ENCODE measurements around the gene IL2RA.

IL2RA gene

GRCh38 chr10:6033954-6034353 lies 28.2 kb downstream of the IL2RA start:
- H3K4me3 ChIP-seq (ENCODE audit: low read depth, low read length), result no peak overlapping the region
- TF ChIP-seq, protein P1, sequence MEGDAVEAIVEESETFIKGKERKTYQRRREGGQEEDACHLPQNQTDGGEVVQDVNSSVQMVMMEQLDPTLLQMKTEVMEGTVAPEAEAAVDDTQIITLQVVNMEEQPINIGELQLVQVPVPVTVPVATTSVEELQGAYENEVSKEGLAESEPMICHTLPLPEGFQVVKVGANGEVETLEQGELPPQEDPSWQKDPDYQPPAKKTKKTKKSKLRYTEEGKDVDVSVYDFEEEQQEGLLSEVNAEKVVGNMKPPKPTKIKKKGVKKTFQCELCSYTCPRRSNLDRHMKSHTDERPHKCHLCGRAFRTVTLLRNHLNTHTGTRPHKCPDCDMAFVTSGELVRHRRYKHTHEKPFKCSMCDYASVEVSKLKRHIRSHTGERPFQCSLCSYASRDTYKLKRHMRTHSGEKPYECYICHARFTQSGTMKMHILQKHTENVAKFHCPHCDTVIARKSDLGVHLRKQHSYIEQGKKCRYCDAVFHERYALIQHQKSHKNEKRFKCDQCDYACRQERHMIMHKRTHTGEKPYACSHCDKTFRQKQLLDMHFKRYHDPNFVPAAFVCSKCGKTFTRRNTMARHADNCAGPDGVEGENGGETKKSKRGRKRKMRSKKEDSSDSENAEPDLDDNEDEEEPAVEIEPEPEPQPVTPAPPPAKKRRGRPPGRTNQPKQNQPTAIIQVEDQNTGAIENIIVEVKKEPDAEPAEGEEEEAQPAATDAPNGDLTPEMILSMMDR (IDR thresholded peaks at IDR 0.05; ENCODE audit: borderline replicate concordance, insufficient read depth, low read depth, low read length), result no peak

DNA sequence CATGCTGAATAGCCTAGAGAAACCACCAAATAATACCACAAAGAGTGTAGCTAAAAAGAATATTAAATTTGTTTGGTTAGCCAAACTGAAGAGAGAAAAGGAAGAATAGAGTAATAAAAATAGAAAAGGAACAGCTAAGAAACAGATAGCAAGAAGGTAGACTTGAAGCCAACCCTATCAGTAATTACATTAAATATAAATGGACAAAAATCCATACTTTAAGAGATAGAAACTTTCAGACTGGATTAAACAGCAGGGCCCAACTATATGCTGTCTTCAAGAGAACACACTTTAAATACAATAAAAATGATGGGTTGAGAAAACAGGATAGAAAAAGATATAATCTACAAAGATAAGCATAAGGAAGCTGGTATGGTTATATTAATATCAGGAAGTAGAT lies 31.2 kb downstream of the IL2RA start:
- TF ChIP-seq, protein P1 (IDR thresholded peaks at IDR 0.05; ENCODE audit: borderline replicate concordance, insufficient read depth, low read depth, low read length), result no peak
- H3K4me3 ChIP-seq (ENCODE audit: low read depth, low read length), result no peak overlapping the region

- no peak overlapping the region for H3K4me3 ChIP-seq (ENCODE audit: low read depth, low read length)
- TF ChIP-seq, protein P1 (IDR thresholded peaks at IDR 0.05; ENCODE audit: borderline replicate concordance, insufficient read depth, low read depth, low read length), result no peak
These were observed 31.9 kb downstream of the IL2RA start for GRCh38 chr10:6030217-6030616.

GRCh38 chr10:6027929-6028328 lies 34.2 kb downstream of the IL2RA start:
- TF ChIP-seq, protein P1 (IDR thresholded peaks at IDR 0.05; ENCODE audit: borderline replicate concordance, insufficient read depth, low read depth, low read length), result no peak
- peak overlapping the region; percentile 11 for H3K4me3 ChIP-seq (ENCODE audit: low read depth, low read length)

GRCh38 chr10:6025683-6026255 lies 36.4 kb downstream of the IL2RA start:
- TF ChIP-seq, protein P1 (IDR thresholded peaks at IDR 0.05; ENCODE audit: borderline replicate concordance, insufficient read depth, low read depth, low read length), result no peak
- no peak overlapping the region for H3K4me3 ChIP-seq (ENCODE audit: low read depth, low read length)

GRCh38 chr10:6024334-6024682 lies 37.9 kb downstream of the IL2RA start:
- TF ChIP-seq, protein P1 (IDR thresholded peaks at IDR 0.05; ENCODE audit: borderline replicate concordance, insufficient read depth, low read depth, low read length), result no peak

DNA sequence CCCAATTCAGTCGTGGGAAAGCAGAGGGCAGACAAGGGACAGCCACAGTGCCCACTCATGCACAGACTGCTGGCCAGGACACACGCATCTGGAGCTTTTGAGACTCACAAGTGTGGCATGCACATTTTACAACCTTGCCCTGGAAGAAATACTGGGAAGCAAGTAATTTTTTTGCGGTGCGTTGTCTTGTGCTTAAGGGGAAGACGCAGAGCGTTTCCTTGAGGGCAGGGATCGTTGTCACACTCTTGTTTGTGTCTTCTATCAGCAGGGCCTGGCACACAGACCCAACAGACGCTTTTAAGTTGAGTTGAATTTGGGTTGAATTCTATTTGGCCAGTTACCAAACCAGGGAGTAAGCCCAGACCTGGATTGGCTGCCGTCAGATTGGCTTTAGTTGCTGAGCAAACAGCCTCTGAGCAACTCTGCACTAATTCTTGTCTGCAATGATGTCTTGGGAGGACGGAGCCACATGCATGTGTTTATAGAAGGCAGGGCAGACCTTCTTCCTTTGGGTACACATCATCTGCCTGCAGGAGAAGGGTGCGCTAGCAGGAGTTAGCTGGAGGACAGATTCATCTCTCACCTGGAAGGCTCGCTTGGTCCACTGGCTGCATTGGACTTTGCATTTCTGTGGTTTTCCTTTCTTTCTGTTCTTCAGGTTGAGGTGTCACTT lies 38.4 kb downstream of the IL2RA start:
- H3K4me3 ChIP-seq (ENCODE audit: low read depth, low read length), result no peak overlapping the region
- TF ChIP-seq, protein P1 (IDR thresholded peaks at IDR 0.05; ENCODE audit: borderline replicate concordance, insufficient read depth, low read depth, low read length), result no peak

More at GRCh38 chr10:6024334-6024682, 37.9 kb downstream of the IL2RA start:
- H3K4me3 ChIP-seq (ENCODE audit: low read depth, low read length), result no peak overlapping the region

All from GM12875 (cell line).